LNCAP (cell line): ENCODE results near the gene RRP9.

Experiments used
- TF ChIP-seq, protein P1 (sequence below): fragments of 450-650 bp; IDR thresholded peaks from 2 replicates; pipeline ENCODE4 v1.5.1; 2017; ENCODE audit warnings: mild to moderate bottlenecking

RRP9 gene

DNA sequence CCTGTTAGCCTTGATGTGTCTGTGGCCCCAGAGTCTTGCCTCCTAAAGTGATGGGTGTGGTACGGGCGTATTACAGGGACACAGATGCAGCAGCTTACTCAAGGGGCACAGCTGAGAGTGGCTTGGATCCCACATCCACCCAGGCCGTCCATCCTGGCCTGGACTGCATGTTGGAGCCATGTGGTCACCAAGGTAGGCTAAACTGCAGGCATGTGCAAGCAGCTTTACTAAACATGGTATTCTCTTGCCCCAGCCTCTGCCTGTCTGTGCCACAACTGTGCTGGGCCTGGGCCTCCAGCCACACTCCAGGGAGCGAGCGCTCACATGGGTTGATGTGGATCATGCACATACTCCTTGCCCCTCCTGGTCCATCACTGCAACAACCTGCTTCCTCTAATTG is 7.4 kb upstream of the RRP9 start:
- TF ChIP-seq, protein P1, sequence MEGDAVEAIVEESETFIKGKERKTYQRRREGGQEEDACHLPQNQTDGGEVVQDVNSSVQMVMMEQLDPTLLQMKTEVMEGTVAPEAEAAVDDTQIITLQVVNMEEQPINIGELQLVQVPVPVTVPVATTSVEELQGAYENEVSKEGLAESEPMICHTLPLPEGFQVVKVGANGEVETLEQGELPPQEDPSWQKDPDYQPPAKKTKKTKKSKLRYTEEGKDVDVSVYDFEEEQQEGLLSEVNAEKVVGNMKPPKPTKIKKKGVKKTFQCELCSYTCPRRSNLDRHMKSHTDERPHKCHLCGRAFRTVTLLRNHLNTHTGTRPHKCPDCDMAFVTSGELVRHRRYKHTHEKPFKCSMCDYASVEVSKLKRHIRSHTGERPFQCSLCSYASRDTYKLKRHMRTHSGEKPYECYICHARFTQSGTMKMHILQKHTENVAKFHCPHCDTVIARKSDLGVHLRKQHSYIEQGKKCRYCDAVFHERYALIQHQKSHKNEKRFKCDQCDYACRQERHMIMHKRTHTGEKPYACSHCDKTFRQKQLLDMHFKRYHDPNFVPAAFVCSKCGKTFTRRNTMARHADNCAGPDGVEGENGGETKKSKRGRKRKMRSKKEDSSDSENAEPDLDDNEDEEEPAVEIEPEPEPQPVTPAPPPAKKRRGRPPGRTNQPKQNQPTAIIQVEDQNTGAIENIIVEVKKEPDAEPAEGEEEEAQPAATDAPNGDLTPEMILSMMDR, result no peak

GRCh38 chr3:51948016-51948580 is 6.4 kb upstream of the RRP9 start:
- TF ChIP-seq, protein P1, result no peak

- TF ChIP-seq, protein P1, result no peak
Observed at GRCh38 chr3:51947215-51947900, 5.7 kb upstream of the RRP9 start.

DNA sequence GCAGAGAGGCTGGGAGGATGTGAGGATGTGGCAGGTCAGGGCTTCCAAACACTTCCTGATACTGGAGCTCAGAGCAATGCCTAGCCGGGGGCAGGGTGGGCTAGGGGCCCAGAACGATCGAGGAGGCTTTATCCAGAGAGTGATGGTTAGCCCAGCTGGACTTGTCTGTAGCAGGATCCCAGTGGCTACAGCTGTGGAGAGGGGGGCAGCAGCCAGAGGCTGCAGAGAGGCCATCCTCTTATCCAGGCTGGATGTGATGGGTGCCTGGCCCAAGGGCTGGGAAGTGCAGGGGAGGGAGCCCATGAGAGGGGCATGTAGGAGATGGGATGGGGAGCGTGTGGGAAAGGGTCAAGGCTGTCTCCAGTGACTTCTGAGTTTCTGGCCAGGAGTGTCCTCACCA is 5.1 kb upstream of the RRP9 start:
- TF ChIP-seq, protein P1, result no peak

GRCh38 chr3:51945926-51946705 is 4.4 kb upstream of the RRP9 start:
- TF ChIP-seq, protein P1, result no peak

DNA sequence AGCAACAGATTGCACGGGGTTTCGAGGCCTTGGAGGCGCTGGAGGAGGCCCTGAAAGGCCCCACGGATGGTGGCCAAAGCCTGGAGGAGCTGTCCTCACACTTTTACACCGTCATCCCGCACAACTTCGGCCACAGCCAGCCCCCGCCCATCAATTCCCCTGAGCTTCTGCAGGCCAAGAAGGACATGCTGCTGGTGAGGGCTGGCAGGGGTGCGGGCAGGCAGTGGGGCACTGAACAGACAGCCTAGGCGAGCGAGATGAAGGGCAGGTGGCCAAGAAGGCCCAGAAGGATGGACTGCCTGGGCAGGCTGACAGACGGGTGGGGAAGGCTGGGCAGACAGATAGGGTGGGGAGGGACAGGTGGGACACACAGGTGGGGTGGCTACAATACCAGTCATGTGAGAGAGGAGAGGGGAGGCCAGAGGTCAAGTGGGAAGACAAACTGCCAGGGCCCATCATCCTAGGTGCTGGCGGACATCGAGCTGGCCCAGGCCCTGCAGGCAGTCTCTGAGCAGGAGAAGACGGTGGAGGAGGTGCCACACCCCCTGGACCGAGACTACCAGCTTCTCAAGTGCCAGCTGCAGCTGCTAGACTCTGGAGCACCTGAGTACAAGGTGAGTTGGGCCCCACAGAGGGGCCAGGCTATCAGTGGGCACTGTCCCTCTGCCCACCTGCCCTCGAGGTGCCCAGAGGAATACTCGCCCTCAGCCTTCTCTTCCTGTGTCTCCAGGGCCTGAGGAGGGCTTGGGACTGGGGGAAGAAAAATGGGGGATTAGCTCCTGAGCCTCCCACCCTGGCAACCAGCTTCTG is 3.5 kb upstream of the RRP9 start:
- TF ChIP-seq, protein P1, result no peak

- TF ChIP-seq, protein P1, result no peak
Observed at GRCh38 chr3:51944451-51945021, 2.8 kb upstream of the RRP9 start.
